Uterus (tissue), 2 donors: Measurements from ENCODE around the gene ABHD16B.

Source experiments
- CTCF ChIP-seq, 4 experiments: fragments of 200-600 bp in 2 of 4; fragments of 450-650 bp in 2 of 4; sonication (generic) in 2 of 4; IDR thresholded peaks; one replicate each; pipeline ENCODE4 v1.5.1; 2016 to 2019; ENCODE audit warnings: antibody characterized with exemption in 4 of 4, mild to moderate bottlenecking in 2 of 4, moderate library complexity in 1 of 4
- POLR2A ChIP-seq, 2 donors: fragments of 450-650 bp; IDR thresholded peaks; one replicate each; pipeline ENCODE4 v1.6.1; 2016; ENCODE audit warnings: antibody characterized with exemption in 2 of 2, mild to moderate bottlenecking in 1 of 2, moderate library complexity in 1 of 2

- TF ChIP-seq CTCF (IDR thresholded peaks at IDR 0.05): no peak
- no peak for TF ChIP-seq POLR2A (IDR thresholded peaks at IDR 0.05)
These were observed 37.5 kb upstream of the ABHD16B start for GRCh38 chr20:63823691-63824311.
